ENCODE results near the gene CLTCL1.

GRCh38 chr22:19180740-19181410 is 110.6 kb downstream of the CLTCL1 start:
- no peak for TF ChIP-seq CTCF (IDR thresholded peaks at IDR 0.05)
- no peak for TF ChIP-seq REST (IDR thresholded peaks at IDR 0.05; ENCODE audit: insufficient read depth in 1 of 2, low read depth in 2 of 2, low read length in 1 of 2)
- no peak for TF ChIP-seq POLR2AphosphoS5 (IDR thresholded peaks at IDR 0.05; ENCODE audit: low read depth, low read length)
- TF ChIP-seq TCF7L2 (IDR thresholded peaks at IDR 0.05; ENCODE audit: low read depth, low read length): no peak
- no peak for TF ChIP-seq SIN3A (IDR thresholded peaks at IDR 0.05; ENCODE audit: borderline replicate concordance, insufficient read depth, low read depth, low read length)
